Brain pericyte (primary cell): ENCODE data around the gene TNFAIP2.

Experiments
- DNase-seq: peaks from one replicate; pipeline ENCODE4 v3.0.0-alpha.2; 2012; ENCODE audit warnings: low read depth, low spot score

TNFAIP2 gene

GRCh38 chr14:103093856-103094405 lies 29.3 kb upstream of the TNFAIP2 start:
- DNase-seq = no peak

DNA sequence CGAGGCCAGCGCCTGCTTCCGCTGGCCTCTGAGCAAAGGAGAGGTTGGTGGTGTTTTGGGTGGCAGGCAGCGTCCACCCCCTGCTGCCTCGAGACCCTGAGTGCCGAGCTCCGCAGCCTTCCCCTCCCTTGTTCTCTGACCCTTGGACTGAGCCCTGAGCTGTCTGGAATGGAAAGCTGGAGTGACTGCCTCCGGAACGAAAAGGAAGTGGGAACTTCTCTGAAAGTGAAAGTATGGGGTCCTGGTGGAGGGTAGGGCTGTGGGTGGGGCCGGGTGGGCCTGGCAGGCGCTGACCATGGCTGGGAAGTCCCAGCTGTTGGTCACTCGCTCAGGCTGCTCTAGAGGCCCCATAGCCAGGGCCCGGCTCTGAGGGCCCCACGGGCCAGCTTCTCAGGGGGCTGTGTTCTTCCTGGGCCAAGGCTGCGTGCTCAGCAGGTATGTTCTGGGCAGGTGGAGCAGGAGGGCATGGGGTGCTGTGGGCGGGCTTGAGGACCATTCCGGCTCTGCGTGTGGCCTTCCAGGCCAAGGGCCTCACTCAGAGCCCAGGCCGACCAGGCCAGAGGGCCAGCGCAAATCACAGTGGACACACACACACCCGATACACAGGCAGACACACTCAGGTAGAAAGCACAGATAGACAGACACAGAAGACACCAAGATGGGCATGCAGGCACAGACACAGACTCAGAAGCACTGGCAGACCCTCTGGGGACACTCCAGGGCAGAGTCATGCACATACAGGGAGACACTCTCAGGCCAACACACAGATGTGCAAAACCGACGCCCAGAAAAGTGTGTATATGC lies 28.7 kb upstream of the TNFAIP2 start, which contains the start of gene EXOC3L4:
Gene EXOC3L4, plus strand, starts transcription at position 320 of the 804 bp plus-strand sequence. CDS start 5,495 bp downstream, outside the sequence.
- DNase-seq = no peak

DNA sequence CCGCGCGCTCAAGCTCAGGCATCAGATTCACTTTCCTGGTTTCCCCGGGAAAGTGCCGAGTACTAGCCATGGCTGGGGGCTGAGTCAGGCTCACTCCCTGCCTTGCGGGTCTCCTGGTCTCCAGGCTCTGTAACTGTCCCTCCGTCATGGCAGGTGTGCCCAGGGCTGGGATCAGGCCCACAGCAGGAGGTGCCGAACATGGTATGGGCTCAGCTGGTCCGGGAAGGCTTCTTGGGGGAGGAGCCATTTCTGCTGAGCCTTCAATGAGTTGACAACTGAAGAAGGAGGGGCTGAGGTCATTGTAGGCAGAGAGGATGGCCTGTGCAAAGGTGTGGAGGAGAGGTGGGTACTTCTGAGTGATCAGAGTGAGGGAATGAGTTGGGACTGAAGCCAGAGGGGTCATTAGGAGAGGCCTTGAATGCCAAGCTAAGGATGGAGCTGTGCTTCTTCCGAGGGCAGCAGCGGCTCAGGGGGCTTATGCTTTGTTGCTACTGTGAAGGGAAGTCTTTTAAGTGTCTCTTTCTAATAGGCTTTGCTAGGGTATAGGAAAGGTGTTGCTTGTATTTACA lies 28.0 kb upstream of the TNFAIP2 start:
- no peak for DNase-seq

DNA sequence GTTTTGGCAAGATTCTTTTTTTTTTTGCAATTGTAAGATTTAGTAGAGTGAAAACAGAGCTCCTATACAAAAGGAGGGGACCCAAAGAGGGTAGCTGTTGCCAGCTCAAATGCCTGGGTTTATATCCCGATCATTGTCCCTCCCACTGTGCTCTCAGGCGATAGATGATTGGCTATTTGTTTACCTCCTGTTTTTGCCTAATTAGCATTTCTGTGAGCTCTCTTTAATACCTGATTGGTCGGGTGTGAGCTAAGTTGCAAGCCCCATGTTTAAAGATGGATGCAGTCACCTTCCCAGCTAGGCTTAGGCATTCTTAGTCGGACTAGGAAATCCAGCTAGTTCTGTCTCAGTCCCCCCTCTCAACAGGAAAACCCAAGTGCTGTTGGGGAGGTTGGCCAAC lies 26.9 kb upstream of the TNFAIP2 start:
- DNase-seq = no peak

- DNase-seq = no peak
Observed at GRCh38 chr14:103097244-103097993, 25.8 kb upstream of the TNFAIP2 start.

- DNase-seq = no peak
Observed at GRCh38 chr14:103097994-103098957, 25.0 kb upstream of the TNFAIP2 start.

- no peak for DNase-seq
Observed at GRCh38 chr14:103099081-103099732, 24.1 kb upstream of the TNFAIP2 start.

DNA sequence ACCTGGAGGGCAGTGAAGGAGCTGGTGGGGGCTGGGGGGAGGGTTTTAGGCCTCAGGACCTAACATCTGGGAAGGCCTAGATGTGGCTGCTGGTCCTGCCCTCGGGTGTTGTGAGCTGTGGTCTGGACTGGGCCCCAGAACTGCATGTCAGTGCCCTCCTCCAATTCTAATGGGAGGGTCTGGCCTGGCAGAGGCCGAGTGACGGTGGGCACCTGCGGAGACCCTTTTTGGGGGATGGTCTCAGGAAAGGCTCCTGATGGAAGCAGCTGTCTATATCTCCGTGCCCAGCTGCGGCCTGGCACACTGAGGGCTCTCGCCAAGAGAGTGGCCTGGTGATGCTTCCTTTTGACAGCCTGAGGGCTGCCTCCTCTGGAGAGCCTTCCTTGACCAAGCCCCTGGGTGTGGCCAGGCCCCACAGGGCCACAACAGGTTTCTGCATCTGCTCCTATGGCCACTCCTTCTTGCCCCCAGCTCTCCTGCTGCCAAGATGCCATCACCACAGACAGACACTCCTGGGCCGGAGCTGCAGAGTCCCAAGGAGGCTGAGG lies 23.5 kb upstream of the TNFAIP2 start:
- DNase-seq = no peak

GRCh38 chr14:103100281-103101121 lies 22.8 kb upstream of the TNFAIP2 start:
- no peak for DNase-seq

DNA sequence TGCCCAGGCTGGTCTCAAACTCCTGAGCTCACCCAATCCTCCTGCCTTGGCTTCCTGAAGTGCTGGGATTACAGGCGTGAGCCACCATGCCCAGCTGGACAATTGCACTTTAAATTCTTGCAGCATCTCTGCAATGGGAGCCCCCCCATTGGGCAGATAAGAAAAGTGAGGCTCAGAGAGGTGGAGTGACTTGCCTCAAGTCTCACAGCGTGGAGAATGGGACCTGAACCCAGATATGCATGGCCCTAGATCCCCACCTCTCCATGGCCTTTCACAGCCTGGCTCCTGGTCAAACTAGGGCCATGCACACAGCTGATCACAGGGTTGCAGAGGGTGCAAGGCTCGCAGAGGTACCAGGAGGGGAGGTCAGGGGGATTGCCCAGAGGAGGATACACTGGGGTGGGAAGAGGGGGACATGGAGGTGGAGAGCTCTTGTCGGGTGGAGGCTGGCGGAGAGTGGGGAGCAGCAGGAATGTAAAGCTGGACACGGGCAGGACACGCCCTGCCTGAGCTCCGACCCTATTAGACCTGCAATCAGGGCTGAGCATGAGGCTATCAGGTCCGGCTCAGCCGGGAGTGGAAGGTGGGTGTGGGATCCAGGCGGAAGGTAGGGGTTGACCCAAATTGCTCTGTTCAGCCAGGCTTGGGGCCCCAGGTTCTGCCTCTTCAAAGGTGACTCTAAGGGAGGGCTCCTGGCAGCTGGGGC lies 21.9 kb upstream of the TNFAIP2 start:
- no peak for DNase-seq

GRCh38 chr14:103101963-103102688 lies 21.1 kb upstream of the TNFAIP2 start:
- DNase-seq = no peak

DNA sequence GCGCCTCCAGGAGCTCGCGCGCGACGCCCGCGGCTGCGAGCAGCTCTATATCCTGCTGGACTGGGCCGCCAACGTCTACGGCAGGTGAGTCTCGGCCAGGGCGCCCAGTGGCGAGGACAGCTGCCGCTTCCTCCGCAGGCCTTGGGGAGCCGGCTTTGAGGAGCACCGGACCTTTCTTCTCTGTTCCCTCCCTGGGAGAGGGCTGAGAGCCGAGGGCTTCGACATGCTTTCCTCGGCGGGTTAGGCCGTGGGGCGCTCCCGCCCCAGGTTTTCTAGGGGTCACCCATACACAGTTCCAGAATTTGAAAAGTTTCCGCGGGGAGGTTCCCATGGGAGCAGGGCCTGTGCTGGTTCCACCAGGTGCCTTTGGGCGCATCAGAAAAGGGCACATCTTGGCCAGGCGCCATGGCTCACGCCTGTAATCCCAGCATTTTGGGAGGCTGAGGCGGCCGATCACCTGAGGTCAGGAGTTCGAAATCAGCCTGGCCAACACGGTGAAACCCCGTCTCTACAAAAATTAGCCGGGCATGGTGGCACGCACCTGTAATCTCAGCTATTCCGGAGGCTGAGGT lies 20.5 kb upstream of the TNFAIP2 start:
- no peak for DNase-seq

GRCh38 chr14:103103461-103104388 lies 19.5 kb upstream of the TNFAIP2 start:
- DNase-seq = no peak

DNA sequence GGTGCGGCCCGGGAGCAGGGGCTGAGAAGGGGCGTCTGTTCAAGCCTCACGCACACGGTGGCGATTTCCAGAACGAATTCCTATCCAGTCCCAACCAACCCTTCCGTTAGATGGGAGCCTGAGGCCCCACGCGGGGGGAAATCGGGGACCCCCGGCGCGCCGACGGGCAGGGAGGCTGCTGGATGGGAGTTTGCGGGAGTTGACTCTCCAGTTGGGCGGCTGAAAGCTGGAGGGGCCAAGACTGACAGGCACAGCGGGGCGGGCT lies 18.9 kb upstream of the TNFAIP2 start:
- no peak for DNase-seq

DNA sequence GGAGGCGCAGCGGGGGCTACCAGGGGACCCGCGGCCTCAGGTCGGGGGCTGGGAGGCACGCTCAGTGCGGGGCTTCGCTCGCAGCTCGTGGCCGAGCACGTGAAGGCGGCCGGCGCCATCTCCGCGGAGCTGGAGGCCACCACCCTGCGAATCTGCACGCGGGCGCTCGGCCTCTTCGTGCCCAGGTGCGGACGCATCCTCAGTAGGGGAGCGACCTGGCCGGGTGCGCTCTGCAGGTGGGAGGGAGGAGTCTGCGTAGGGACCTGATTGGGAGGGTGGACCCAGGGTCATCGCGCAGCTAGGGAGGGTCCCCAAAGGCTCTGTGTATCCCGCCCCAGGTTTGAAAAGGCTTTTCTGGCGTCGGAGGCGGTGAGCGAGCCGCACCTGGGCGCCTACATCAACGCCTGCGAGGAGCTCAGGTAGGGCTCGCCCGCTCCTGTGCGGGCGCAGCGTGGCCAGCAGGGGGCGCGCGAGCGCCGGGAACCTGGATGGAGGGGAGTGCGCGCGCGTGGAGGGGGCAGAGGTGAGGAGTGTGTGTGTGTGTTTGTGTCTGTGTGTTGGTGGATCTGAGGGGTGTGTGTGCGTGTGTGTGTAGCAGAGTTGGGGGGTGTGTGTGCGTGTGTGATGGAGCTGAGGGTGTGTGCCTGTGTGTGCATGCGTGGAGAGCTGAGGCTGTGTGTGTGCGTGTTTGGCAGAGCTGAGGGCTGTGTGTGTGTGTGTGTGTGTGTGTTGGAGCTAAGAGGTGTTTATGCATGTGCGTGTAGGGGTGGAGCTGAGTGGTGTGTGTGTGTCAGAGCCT lies 18.4 kb upstream of the TNFAIP2 start:
- no peak for DNase-seq

GRCh38 chr14:103105580-103106150 lies 17.6 kb upstream of the TNFAIP2 start:
- no peak for DNase-seq
